ENCODE results near the gene LRRFIP1. TPM values are rescaled to one million over a fixed set of nuclear protein-coding genes. Genes with fewer than 3 reads are reported as not detected.

LRRFIP1 gene
- polyA plus RNA-seq, 1 experiment, result 50.4 TPM

GRCh38 chr2:237791977-237792727, 164.8 kb downstream of the LRRFIP1 start:
- TF ChIP-seq, protein P1, sequence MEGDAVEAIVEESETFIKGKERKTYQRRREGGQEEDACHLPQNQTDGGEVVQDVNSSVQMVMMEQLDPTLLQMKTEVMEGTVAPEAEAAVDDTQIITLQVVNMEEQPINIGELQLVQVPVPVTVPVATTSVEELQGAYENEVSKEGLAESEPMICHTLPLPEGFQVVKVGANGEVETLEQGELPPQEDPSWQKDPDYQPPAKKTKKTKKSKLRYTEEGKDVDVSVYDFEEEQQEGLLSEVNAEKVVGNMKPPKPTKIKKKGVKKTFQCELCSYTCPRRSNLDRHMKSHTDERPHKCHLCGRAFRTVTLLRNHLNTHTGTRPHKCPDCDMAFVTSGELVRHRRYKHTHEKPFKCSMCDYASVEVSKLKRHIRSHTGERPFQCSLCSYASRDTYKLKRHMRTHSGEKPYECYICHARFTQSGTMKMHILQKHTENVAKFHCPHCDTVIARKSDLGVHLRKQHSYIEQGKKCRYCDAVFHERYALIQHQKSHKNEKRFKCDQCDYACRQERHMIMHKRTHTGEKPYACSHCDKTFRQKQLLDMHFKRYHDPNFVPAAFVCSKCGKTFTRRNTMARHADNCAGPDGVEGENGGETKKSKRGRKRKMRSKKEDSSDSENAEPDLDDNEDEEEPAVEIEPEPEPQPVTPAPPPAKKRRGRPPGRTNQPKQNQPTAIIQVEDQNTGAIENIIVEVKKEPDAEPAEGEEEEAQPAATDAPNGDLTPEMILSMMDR (IDR thresholded peaks at IDR 0.05; ENCODE audit: insufficient read depth, low read depth, low read length), result no peak
- no peaks in the 10 kb centered on the region for H3K36me3 ChIP-seq (ENCODE audit: control insufficient read depth, insufficient read depth, low read length)
- H3K4me3 ChIP-seq (ENCODE audit: low read depth, low read length), result no peak overlapping the region
- ChIA-PET POLR2A (no interaction called here), CTCF (interaction anchor here (1.2 kb wide), 1 partner anchor 121 kb away, joined by 3 read pairs; no protein-coding TSS in a partner anchor)
- DNase-seq (ENCODE audit: low read depth), result no peak
- H3K27me3 ChIP-seq (ENCODE audit: control insufficient read depth, insufficient read depth, low read length), result no peaks in the 10 kb centered on the region

DNA sequence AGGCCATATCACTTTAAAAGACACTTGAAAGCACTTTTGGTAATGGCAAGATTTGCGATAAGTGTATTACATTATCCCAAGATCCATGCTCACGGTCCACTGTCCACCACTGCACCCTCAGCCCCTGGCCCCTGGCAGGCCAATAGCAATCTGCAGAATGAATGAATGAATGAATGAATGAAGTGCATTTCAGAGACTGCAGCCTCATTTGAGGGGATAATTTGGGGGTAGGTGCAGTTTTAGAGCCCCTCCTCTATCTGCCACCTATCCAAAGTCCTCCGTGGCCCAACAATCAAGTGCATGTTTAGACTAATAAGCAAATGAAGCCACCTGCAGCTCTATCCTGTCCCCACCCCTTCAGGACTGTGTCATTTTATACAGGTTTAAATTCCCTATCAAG, 169.9 kb downstream of the LRRFIP1 start:
- POLR2A ChIA-PET, result no interaction called here
- no peak for DNase-seq (ENCODE audit: low read depth)
- TF ChIP-seq, protein P1 (IDR thresholded peaks at IDR 0.05; ENCODE audit: insufficient read depth, low read depth, low read length), result no peak
- no peaks in the 10 kb centered on the region for H3K36me3 ChIP-seq (ENCODE audit: control insufficient read depth, insufficient read depth, low read length)
- H3K27me3 ChIP-seq (ENCODE audit: control insufficient read depth, insufficient read depth, low read length), result no peaks in the 10 kb centered on the region
- CTCF ChIA-PET, result no interaction called here
- H3K4me3 ChIP-seq (ENCODE audit: low read depth, low read length), result no peak overlapping the region

GRCh38 chr2:237798236-237799059, 171.1 kb downstream of the LRRFIP1 start, which contains the start of gene RBM44:
TSS of gene RBM44 (plus strand) at chr2:237798779. CDS start at chr2:237813610, 14,831 bp downstream.
- ChIA-PET POLR2A (no interaction called here), CTCF (no interaction called here)
- H3K4me3 ChIP-seq (ENCODE audit: low read depth, low read length), result no peak within 1 kb of the TSS
- TF ChIP-seq, protein P1 (IDR thresholded peaks at IDR 0.05; ENCODE audit: insufficient read depth, low read depth, low read length), result no peak
- H3K27me3 ChIP-seq (ENCODE audit: control insufficient read depth, insufficient read depth, low read length), result no peaks in the 10 kb centered on the region
- no peak for DNase-seq (ENCODE audit: low read depth)
- no peaks in the 10 kb centered on the region for H3K36me3 ChIP-seq (ENCODE audit: control insufficient read depth, insufficient read depth, low read length)

- ChIA-PET CTCF (interaction anchor here (1.0 kb wide), 1 partner anchor 60 kb away, joined by 3 read pairs; no protein-coding TSS in a partner anchor), POLR2A (no interaction called here)
- TF ChIP-seq, protein P1 (IDR thresholded peaks at IDR 0.05; ENCODE audit: insufficient read depth, low read depth, low read length), result no peak
- Histone ChIP-seq H3K36me3 (ENCODE audit: control insufficient read depth, insufficient read depth, low read length) (no peaks in the 10 kb centered on the region), H3K4me3 (ENCODE audit: low read depth, low read length) (no peak overlapping the region), H3K27me3 (ENCODE audit: control insufficient read depth, insufficient read depth, low read length) (no peaks in the 10 kb centered on the region)
- no peak for DNase-seq (ENCODE audit: low read depth)
Observed at GRCh38 chr2:237799060-237799428, 171.7 kb downstream of the LRRFIP1 start.

GRCh38 chr2:237801466-237801865, 174.1 kb downstream of the LRRFIP1 start:
- TF ChIP-seq, protein P1 (IDR thresholded peaks at IDR 0.05; ENCODE audit: insufficient read depth, low read depth, low read length), result no peak
- CTCF ChIA-PET, result interaction anchor here (0.7 kb wide), 1 partner anchor 462 kb away, joined by 3 read pairs; no protein-coding TSS in a partner anchor
- POLR2A ChIA-PET, result no interaction called here
- DNase-seq (ENCODE audit: low read depth), result no peak
- Histone ChIP-seq H3K27me3 (ENCODE audit: control insufficient read depth, insufficient read depth, low read length) (peaks cover 2% of the 10 kb centered on the region; the same call in 1 of the 2 replicates), H3K36me3 (ENCODE audit: control insufficient read depth, insufficient read depth, low read length) (no peaks in the 10 kb centered on the region), H3K4me3 (ENCODE audit: low read depth, low read length) (no peak overlapping the region)
